Measurements from ENCODE around the gene PPM1D. TPM values are rescaled to one million over a fixed set of nuclear protein-coding genes. Genes with fewer than 3 reads are reported as not detected.
A peak's percentile ranks its signal among the peaks of the same experiment; 100 is the strongest.

The PPM1D gene
- total and polyA plus RNA-seq, 2 experiments from 2014 or later, result 7.9 to 8.1 TPM

DNA sequence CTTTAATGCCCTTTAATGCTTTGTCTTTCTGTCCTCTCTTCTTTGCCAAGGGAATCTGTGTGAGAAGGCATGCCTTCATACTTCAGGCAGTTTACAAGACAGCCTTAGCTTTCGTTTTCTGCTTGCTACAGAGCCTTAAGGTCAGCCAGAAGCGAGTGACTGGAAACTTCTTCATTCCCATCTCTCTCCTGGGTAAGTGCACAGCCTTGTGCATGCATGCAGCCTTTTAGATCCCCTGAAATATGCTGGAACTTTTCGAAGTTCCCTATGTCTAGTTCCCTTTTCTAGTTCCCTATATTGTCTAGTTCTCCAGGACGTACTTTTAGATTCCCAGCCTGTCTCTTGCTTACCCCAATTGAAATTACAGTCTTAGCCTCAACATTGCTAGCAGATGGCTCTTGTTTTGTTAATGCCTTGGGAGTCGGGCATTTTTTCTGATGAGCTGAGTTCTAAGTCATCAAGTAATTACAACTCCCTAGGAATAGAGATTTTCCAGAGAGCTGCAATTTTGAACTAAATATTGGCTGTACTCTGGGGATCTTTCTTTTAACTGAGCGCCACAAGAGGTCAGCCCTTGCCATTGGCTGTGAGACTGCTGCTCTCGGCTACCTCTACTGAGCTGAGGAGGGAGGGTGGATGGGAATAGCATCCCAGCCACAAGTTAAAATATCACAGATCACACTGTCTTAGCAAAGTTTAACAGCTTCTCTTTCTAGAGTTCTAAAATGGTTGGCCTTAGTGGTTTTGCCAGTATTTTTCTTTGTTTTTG, 22.7 kb upstream of the PPM1D start:
- Histone ChIP-seq H3K9me2 (ENCODE audit: insufficient read depth) (no peaks in the 10 kb centered on the region), H3K4me1 (ENCODE audit: insufficient read depth) (peaks cover 16% of the 10 kb centered on the region), H4K20me1 (ENCODE audit: insufficient read depth) (no peaks in the 10 kb centered on the region), H3K27me3 (replicated peaks; ENCODE audit: insufficient read depth) (no peaks in the 10 kb centered on the region), H3K27ac (peak overlapping the region; percentile 49), H3K36me3 (ENCODE audit: low read depth) (no peaks in the 10 kb centered on the region), H3K4me3 (peak overlapping the region; percentile 76), H2AFZ (peak overlapping the region; percentile 97), H3F3A (ENCODE audit: insufficient read depth) (peaks cover 17% of the 10 kb centered on the region), H3K9me3 (ENCODE audit: low read depth) (no peaks in the 10 kb centered on the region), H3K4me2 (ENCODE audit: unreplicated experiment) (peak overlapping the region; percentile 92), H3K79me2 (ENCODE audit: insufficient read depth) (no peaks in the 10 kb centered on the region), H3K9ac (peak overlapping the region; percentile 66)
- in situ Hi-C loops (cut with MboI), result no loop called here
- WGBS, 2 experiments (ENCODE audit: low coverage in 1 of 2, low lambda C conversion rate in 2 of 2, missing lambda C conversion rate in 2 of 2), result 2 to 6% methylated on average over 7 of the region's 7 CpGs
- DNase-seq, result peak; percentile 78
- no peak for TF ChIP-seq EZH2phosphoT487 (IDR thresholded peaks at IDR 0.05; ENCODE audit: insufficient read depth, low read depth)
- no peak for TF ChIP-seq EZH2 (IDR thresholded peaks at IDR 0.05; ENCODE audit: insufficient read depth, poor library complexity, severe bottlenecking)

DNA sequence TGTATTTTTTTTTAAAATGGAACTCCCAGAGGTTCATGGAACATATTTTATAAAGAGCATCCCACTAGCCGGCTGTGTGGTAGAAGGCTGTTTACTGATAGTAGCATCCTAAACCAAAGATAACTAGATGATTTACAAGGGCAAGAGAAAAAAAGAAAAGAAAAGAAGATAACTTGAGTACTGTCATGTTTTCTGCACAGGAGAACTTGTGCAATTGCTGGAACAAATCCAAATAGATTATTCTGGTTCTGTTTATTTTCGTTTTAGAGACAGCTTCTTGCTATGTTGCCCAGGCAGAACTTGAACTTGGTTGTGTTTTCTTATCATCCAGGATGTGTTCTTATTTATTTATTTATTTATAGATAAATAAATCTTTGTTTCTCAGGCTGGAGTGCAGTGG, 20.9 kb upstream of the PPM1D start:
- peaks cover 14% of the 10 kb centered on the region for H3F3A ChIP-seq (ENCODE audit: insufficient read depth)
- no peak overlapping the region for H2AFZ ChIP-seq
- no peaks in the 10 kb centered on the region for H4K20me1 ChIP-seq (ENCODE audit: insufficient read depth)
- TF ChIP-seq EZH2phosphoT487 (IDR thresholded peaks at IDR 0.05; ENCODE audit: insufficient read depth, low read depth), result no peak
- no peak for TF ChIP-seq EZH2 (IDR thresholded peaks at IDR 0.05; ENCODE audit: insufficient read depth, poor library complexity, severe bottlenecking)
- H3K4me3 ChIP-seq, result no peak overlapping the region
- peak; percentile 36 for DNase-seq
- no peaks in the 10 kb centered on the region for H3K9me2 ChIP-seq (ENCODE audit: insufficient read depth)
- H3K4me1 ChIP-seq (ENCODE audit: insufficient read depth), result peaks cover under 1% of the 10 kb centered on the region; the same call in 1 of the 2 replicates
- no peak overlapping the region for H3K9ac ChIP-seq
- no peaks in the 10 kb centered on the region for H3K79me2 ChIP-seq (ENCODE audit: insufficient read depth)
- H3K9me3 ChIP-seq (ENCODE audit: low read depth), result no peaks in the 10 kb centered on the region
- no peak overlapping the region for H3K4me2 ChIP-seq (ENCODE audit: unreplicated experiment)
- H3K36me3 ChIP-seq (ENCODE audit: low read depth), result no peaks in the 10 kb centered on the region
- no peak overlapping the region for H3K27ac ChIP-seq
- no peaks in the 10 kb centered on the region for H3K27me3 ChIP-seq (replicated peaks; ENCODE audit: insufficient read depth)
- WGBS, 2 experiments (ENCODE audit: low coverage in 1 of 2, low lambda C conversion rate in 2 of 2, missing lambda C conversion rate in 2 of 2), result 32 to 37% methylated on average over 2 of the region's 2 CpGs
- in situ Hi-C loops (cut with MboI), result no loop called here

DNA sequence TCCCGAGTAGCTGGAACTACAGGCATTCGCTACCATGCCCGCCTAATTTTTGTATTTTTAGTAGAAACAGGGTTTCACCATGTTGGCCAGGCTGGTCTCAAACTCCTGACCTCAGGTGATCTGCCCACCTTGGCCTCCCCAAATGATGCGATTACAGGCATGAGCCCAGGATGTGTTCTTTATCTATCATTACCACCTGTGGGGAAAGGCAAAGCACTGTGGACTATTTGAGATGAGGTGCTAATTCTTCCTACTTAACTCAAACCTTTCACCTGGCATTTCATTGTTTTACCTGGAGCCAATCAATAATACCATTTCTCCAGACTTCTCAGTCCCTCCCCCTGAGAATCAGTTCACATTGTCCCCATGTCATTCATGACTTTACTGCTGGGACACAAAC, 20.4 kb upstream of the PPM1D start:
- Histone ChIP-seq H3K36me3 (ENCODE audit: low read depth) (no peaks in the 10 kb centered on the region), H4K20me1 (ENCODE audit: insufficient read depth) (no peaks in the 10 kb centered on the region), H3K27me3 (replicated peaks; ENCODE audit: insufficient read depth) (no peaks in the 10 kb centered on the region), H3K27ac (no peak overlapping the region), H3K9me2 (ENCODE audit: insufficient read depth) (no peaks in the 10 kb centered on the region), H3K4me1 (ENCODE audit: insufficient read depth) (no peaks in the 10 kb centered on the region), H2AFZ (no peak overlapping the region), H3K9ac (no peak overlapping the region), H3K79me2 (ENCODE audit: insufficient read depth) (no peaks in the 10 kb centered on the region), H3F3A (ENCODE audit: insufficient read depth) (peaks cover 14% of the 10 kb centered on the region), H3K4me3 (no peak overlapping the region), H3K9me3 (ENCODE audit: low read depth) (no peaks in the 10 kb centered on the region), H3K4me2 (ENCODE audit: unreplicated experiment) (no peak overlapping the region)
- WGBS, 2 experiments (ENCODE audit: low coverage in 1 of 2, low lambda C conversion rate in 2 of 2, missing lambda C conversion rate in 2 of 2), result 82 to 87% methylated on average over 4 of the region's 4 CpGs
- TF ChIP-seq EZH2 (IDR thresholded peaks at IDR 0.05; ENCODE audit: insufficient read depth, poor library complexity, severe bottlenecking) (no peak), EZH2phosphoT487 (IDR thresholded peaks at IDR 0.05; ENCODE audit: insufficient read depth, low read depth) (no peak)
- in situ Hi-C loops (cut with MboI), result no loop called here
- no peak for DNase-seq

DNA sequence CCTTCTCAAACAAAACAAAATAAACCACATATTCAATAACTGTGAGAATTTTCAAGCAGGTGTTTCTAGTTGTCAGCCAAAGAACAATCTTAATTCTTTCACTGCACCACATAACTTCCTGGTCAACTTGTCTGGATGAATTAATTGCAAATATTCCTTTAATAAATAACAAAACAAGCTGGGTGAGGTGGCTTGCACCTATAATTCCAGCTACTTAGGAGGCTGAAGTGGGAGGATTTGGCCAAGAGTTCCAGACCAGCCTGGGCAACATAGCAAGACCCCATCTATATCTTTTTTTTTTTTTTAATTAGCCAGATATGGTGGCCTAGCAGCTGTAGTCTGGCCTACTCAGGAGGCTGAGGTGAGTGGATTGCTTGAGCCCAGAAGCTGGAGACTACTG, 17.0 kb upstream of the PPM1D start:
- Histone ChIP-seq H4K20me1 (ENCODE audit: insufficient read depth) (no peaks in the 10 kb centered on the region), H3F3A (ENCODE audit: insufficient read depth) (no peaks in the 10 kb centered on the region), H3K4me3 (no peak overlapping the region), H3K27me3 (replicated peaks; ENCODE audit: insufficient read depth) (no peaks in the 10 kb centered on the region), H3K79me2 (ENCODE audit: insufficient read depth) (no peaks in the 10 kb centered on the region), H3K36me3 (ENCODE audit: low read depth) (no peaks in the 10 kb centered on the region), H2AFZ (no peak overlapping the region), H3K9ac (no peak overlapping the region), H3K4me1 (ENCODE audit: insufficient read depth) (no peaks in the 10 kb centered on the region), H3K4me2 (ENCODE audit: unreplicated experiment) (no peak overlapping the region), H3K9me2 (ENCODE audit: insufficient read depth) (no peaks in the 10 kb centered on the region), H3K9me3 (ENCODE audit: low read depth) (no peaks in the 10 kb centered on the region), H3K27ac (no peak overlapping the region)
- no peak for TF ChIP-seq EZH2 (IDR thresholded peaks at IDR 0.05; ENCODE audit: insufficient read depth, poor library complexity, severe bottlenecking)
- no peak for TF ChIP-seq EZH2phosphoT487 (IDR thresholded peaks at IDR 0.05; ENCODE audit: insufficient read depth, low read depth)
- in situ Hi-C loops (cut with MboI), result no loop called here
- DNase-seq, result no peak
